Stomach (tissue), 9 donors: Measurements from ENCODE around the gene TRIM24. TPM values are rescaled to one million over a fixed set of nuclear protein-coding genes. Genes with fewer than 3 reads are reported as not detected.

Experiments used
- DNase-seq, 2 donors: peaks; one replicate each; pipeline versions ENCODE4 v3.0.0 to v3.0.0-alpha.2; 2013 to 2019
- H3K27ac ChIP-seq, 5 donors: fragments of 200-600 bp in 4 of 5; sonication (generic) in 4 of 5; one replicate each; pipeline ENCODE4 v1.5.1; 2013 to 2019; ENCODE audit warnings: mild to moderate bottlenecking in 1 of 5, moderate library complexity in 1 of 5
- H3K27me3 ChIP-seq, 3 donors: fragments of 200-600 bp; sonication (generic); one replicate each; pipeline ENCODE4 v1.5.1; 2017 to 2019; ENCODE audit warnings: mixed run types in 1 of 3
- H3K36me3 ChIP-seq, 4 donors: fragments of 200-600 bp; sonication (generic); 1 replicate in 3 of 4; 2 replicates in 1 of 4; pipeline ENCODE4 v1.5.1; 2016 to 2019
- H3K4me1 ChIP-seq, 4 donors: fragments of 200-600 bp; sonication (generic); one replicate each; pipeline ENCODE4 v1.5.1; 2016 to 2019
- H3K4me3 ChIP-seq, 4 donors: fragments of 200-600 bp; sonication (generic) in 3 of 4; one replicate each; pipeline ENCODE4 v1.5.1; 2016 to 2019; ENCODE audit warnings: mild to moderate bottlenecking in 1 of 4
- H3K9me3 ChIP-seq, 4 donors: fragments of 200-600 bp; sonication (generic); one replicate each; pipeline ENCODE4 v1.5.1; 2016 to 2019
- EP300 ChIP-seq: sonication (generic); formaldehyde crosslinking; IDR thresholded peaks from one replicate; pipeline ENCODE4 v1.6.1; 2017; ENCODE audit warnings: antibody characterized with exemption
- POLR2A ChIP-seq, 4 donors: fragments of 450-650 bp; IDR thresholded peaks; one replicate each; pipeline ENCODE4 v1.6.1; 2016; ENCODE audit warnings: antibody characterized with exemption in 4 of 4, control low read depth in 2 of 4, mild to moderate bottlenecking in 1 of 4, moderate library complexity in 1 of 4
- POLR2AphosphoS5 ChIP-seq, 3 donors: sonication (generic); formaldehyde crosslinking; IDR thresholded peaks; one replicate each; pipeline ENCODE4 v1.6.1; 2016; ENCODE audit warnings: antibody characterized with exemption in 3 of 3
- WGBS, 5 donors: extraction: QIAGEN DNeasy Blood & Tissue Kit in 3 of 5; methylation state at CpG; one replicate each; pipeline versions ENCODE4 v1.1.5 to v1.1.7; 2013 to 2018; 5-methylcytosine and 5-hydroxymethylcytosine counted together
- intact Hi-C: fragments of 100-400 bp; cut with DNase I; formaldehyde crosslinking; loops from one replicate; pipeline ENCODE4 v1.15.1; 2023; ENCODE audit warnings: low total_unique reads
- polyA plus RNA-seq, 3 donors: library from polyadenylated mRNA; stranded (reverse); fragments of 200-250 nt; gene quantifications; one replicate each; pipeline ENCODE4 v1.2.3, GENCODE V29; 2013
- total RNA-seq, 5 donors: library from RNA; depleted of rRNA; stranded (reverse); fragments of >200 nt; gene quantifications; one replicate each; pipeline versions ENCODE4 v1.1.0 to v1.2.3, GENCODE V29; 2014 to 2016
- TF ChIP-seq, protein P1 (sequence below), 7 experiments: fragments of 450-650 bp in 4 of 7; fragments of 200-600 bp in 3 of 7; sonication (generic) in 3 of 7; IDR thresholded peaks; one replicate each; pipeline ENCODE4 v1.5.1; 2016 to 2019; ENCODE audit warnings: antibody characterized with exemption in 7 of 7, control low read depth in 2 of 7, mild to moderate bottlenecking in 1 of 7
- donor health status: healthy with polysubstance abuse.
- donor health status: Bipolar disorder and iron deficiency.
- donor health status: healthy.

Gene TRIM24
- total and polyA plus RNA-seq, 8 donors, result 5.5 to 32.0 (median 11.9) TPM

DNA sequence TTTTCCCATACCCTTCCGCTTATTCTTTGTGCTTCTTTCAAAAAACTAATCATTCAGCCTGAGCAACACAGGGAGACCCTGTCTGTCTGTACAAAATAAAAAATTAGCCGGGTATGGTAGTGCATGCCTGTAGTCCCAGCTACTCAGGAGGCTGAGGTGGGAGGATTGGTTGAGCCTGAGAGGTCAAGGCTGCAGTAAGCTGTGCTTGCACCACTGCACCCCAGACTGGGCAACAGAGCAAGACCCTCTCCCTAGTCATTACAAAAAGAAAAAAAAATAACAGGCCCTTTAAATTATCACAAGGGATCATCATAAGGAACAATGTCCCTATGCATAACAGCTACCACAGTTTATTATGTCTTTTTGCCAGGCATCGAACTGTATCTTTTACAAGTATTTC is 119.6 kb downstream of the TRIM24 start:
- 98 to 100% (median 98%) methylated on average over 3 of the region's 3 CpGs for WGBS, 5 donors

DNA sequence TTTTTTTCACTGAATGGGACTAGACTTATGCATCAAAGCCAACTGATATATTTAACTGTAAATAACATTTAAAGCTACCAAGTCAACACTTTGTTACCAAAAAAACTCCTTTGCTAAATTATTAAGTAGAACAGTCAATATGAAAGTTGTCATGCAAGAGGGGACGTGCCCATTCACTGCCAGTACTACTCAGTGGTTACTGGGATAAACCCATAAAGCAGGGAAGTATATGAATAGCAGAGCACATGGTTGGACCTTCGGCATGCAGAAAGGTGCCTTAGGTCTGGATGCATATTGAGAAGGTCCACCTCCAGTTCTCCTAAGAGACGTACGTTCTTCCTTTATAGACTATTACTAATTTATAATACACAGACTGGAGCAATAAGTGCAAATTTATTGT is 121.0 kb downstream of the TRIM24 start:
- no peaks in the 10 kb centered on the region for H3K4me1 ChIP-seq
- WGBS, 5 donors, result 92 to 98% (median 95%) methylated on average over 4 of the region's 4 CpGs
- intact Hi-C loops, result no loop called here
- no peak for DNase-seq
- H3K4me3 ChIP-seq, result no peak overlapping the region
- TF ChIP-seq EP300 (no peak), POLR2AphosphoS5 (IDR thresholded peaks at IDR 0.05) (no peak), POLR2A (IDR thresholded peaks at IDR 0.05) (no peak)
- TF ChIP-seq, protein P1, sequence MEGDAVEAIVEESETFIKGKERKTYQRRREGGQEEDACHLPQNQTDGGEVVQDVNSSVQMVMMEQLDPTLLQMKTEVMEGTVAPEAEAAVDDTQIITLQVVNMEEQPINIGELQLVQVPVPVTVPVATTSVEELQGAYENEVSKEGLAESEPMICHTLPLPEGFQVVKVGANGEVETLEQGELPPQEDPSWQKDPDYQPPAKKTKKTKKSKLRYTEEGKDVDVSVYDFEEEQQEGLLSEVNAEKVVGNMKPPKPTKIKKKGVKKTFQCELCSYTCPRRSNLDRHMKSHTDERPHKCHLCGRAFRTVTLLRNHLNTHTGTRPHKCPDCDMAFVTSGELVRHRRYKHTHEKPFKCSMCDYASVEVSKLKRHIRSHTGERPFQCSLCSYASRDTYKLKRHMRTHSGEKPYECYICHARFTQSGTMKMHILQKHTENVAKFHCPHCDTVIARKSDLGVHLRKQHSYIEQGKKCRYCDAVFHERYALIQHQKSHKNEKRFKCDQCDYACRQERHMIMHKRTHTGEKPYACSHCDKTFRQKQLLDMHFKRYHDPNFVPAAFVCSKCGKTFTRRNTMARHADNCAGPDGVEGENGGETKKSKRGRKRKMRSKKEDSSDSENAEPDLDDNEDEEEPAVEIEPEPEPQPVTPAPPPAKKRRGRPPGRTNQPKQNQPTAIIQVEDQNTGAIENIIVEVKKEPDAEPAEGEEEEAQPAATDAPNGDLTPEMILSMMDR (IDR thresholded peaks at IDR 0.05), result no peak
- H3K36me3 ChIP-seq, result peaks cover 34 to 99% (median 96%) of the 10 kb centered on the region in 4 donors
- H3K27me3 ChIP-seq, result no peaks in the 10 kb centered on the region
- no peak overlapping the region for H3K27ac ChIP-seq
- H3K9me3 ChIP-seq, result no peaks in the 10 kb centered on the region

More for the DNA sequence above, 119.6 kb downstream of the TRIM24 start:
- Histone ChIP-seq H3K36me3 (peaks cover 30 to 98% (median 89%) of the 10 kb centered on the region in 4 donors), H3K9me3 (no peaks in the 10 kb centered on the region), H3K4me1 (no peaks in the 10 kb centered on the region), H3K4me3 (no peak overlapping the region), H3K27me3 (no peaks in the 10 kb centered on the region), H3K27ac (no peak overlapping the region)
- no peak for DNase-seq
- TF ChIP-seq POLR2A (IDR thresholded peaks at IDR 0.05), result no peak
- TF ChIP-seq EP300, result no peak
- intact Hi-C loops, result no loop called here

DNA sequence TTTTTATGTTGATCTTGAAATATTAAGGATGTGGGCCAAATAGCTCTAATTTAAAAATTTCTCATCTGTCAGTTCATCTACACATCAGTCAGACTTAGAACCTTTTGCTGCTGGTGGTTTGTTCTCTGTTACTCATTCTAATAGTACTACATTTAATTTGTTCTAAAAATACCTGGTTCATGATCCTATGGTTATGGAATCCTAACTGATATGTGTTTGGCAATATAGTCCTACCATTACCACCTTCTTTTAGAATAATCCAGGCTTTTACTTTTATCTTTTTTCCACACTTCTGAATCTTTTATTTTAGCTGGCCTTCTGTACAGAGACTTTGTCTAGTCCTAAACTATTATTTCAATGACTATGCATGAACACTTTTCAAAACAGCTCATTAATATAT is 124.2 kb downstream of the TRIM24 start:
- Histone ChIP-seq H3K4me1 (no peaks in the 10 kb centered on the region), H3K9me3 (no peaks in the 10 kb centered on the region), H3K27me3 (no peaks in the 10 kb centered on the region), H3K27ac (no peak overlapping the region), H3K36me3 (peaks cover 23 to 86% (median 82%) of the 10 kb centered on the region in 4 donors), H3K4me3 (no peak overlapping the region)
- no peak for DNase-seq
- TF ChIP-seq EP300 (no peak), POLR2A (IDR thresholded peaks at IDR 0.05) (no peak), POLR2AphosphoS5 (IDR thresholded peaks at IDR 0.05) (no peak)
- TF ChIP-seq, protein P1 (IDR thresholded peaks at IDR 0.05), result no peak
- intact Hi-C loops, result no loop called here

DNA sequence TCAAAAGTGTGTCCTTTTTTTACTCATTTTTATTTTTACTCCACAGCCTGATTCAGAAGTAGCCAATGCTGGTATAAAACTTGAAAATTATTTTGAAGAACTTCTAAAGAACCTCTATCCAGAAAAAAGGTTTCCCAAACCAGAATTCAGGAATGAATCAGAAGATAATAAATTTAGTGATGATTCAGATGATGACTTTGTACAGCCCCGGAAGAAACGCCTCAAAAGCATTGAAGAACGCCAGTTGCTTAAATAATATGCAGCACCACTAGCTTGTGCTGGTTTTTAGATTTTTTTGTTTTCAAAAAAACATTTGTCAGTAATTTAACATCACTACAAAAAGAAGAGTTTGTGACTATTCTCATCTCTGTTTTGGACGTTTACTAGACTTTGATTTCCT is 124.6 kb downstream of the TRIM24 start:
- WGBS, 5 donors, result 85 to 90% (median 89%) methylated on average over 4 of the region's 4 CpGs
- H3K27me3 ChIP-seq, result no peaks in the 10 kb centered on the region
- peaks cover 19 to 82% (median 78%) of the 10 kb centered on the region in 4 donors for H3K36me3 ChIP-seq
- no peak overlapping the region for H3K4me3 ChIP-seq
- H3K27ac ChIP-seq, result no peak overlapping the region
- no peaks in the 10 kb centered on the region for H3K9me3 ChIP-seq
- intact Hi-C loops, result no loop called here
- no peak for DNase-seq
- no peaks in the 10 kb centered on the region for H3K4me1 ChIP-seq
- TF ChIP-seq, protein P1 (IDR thresholded peaks at IDR 0.05), result no peak
- TF ChIP-seq POLR2AphosphoS5 (IDR thresholded peaks at IDR 0.05) (no peak), POLR2A (IDR thresholded peaks at IDR 0.05) (no peak), EP300 (no peak)

DNA sequence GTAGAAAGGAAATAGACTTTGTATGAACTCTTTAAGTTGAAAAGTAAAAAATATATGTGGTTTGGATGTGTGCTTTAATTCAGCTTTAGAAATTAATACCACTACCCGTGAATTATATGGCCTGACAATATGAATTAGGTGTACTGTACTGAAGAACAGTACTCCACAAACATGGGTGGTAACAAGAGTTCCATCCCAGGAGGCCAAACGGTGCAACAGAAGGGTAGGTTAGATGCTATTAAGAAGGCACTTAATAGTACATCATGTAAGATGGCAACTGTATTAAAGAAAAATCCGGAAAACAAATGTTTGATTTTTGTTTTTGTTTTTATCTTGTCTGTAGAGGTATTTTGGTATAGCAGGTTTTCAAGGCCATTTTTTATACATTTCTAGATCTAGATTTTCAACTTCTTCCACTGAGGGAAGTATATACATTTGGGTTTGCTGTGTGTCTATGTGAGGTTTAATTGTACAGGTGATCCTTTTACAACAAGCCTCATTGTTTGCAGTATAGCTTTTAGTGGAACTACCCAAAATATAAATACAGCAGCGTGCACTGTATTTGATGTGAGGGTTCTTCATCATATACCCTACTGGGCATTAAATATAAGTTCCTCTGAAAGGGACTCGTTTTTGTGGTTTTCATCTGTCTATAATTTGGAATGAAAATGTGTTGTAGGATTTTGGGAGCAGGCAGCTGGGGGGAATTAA is 125.4 kb downstream of the TRIM24 start:
- Histone ChIP-seq H3K36me3 (peaks cover 17 to 74% (median 71%) of the 10 kb centered on the region in 4 donors), H3K9me3 (no peaks in the 10 kb centered on the region), H3K27ac (no peak overlapping the region), H3K4me3 (no peak overlapping the region), H3K4me1 (no peaks in the 10 kb centered on the region), H3K27me3 (no peaks in the 10 kb centered on the region)
- no peak for DNase-seq
- intact Hi-C loops, result no loop called here
- WGBS, 5 donors, result 79 to 90% (median 86%) methylated on average over 5 of the region's 5 CpGs
- TF ChIP-seq, protein P1 (IDR thresholded peaks at IDR 0.05), result no peak
- TF ChIP-seq POLR2AphosphoS5 (IDR thresholded peaks at IDR 0.05), result no peak
